Measurements from ENCODE around the gene GOLIM4. TPM values are rescaled to one million over a fixed set of nuclear protein-coding genes. Genes with fewer than 3 reads are reported as not detected.

The GOLIM4 gene
- total RNA-seq, 1 experiment from 2014 or later, result 17.4 TPM

DNA sequence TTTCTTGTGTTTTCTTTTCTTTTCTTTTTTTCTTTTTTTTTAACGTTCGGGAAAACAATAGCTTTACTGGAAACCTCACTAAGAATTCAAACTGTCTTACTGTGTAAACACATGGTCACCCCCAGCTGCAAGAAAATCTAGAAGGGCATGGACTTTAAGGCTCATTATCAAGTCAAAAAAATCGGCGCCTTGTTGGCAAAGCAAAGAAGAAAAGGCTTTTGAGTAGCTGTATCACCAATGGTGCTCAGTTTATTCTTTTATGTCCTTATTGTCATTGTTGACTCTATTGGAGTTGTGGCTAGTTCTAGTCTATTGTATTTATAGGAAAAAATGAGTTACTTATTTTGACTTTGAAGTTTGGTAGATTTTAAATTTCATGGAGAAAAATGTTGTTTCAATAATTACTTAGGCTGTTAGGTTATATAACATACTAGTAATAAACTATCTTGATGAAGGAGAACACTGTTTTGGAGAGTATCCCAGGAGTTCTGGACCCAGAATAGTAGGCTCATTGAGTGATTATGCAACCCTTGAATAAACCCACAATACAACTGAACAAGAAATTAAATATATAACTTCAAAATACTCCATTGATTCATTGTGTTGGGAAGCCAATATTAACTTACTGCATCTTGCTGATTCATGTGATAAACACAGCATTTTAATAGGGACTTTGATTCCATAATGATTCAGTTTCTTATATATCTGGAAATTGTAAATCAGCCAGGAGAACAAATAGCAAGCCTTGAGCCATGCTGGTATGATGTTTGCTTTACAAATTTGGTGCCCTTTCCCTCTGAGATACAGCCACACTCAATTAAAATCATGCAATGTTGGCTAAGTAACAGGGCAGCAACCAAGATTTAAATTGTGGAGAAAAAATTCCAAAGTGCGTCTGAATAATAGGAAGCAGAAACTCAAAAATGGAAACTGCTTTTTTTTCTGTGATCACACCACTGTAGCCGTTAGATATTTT is 27.8 kb upstream of the GOLIM4 start:
- Histone ChIP-seq H3K4me3 (ENCODE audit: low read depth, low read length) (no peak overlapping the region), H3K27me3 (replicated peaks; ENCODE audit: control insufficient read depth, insufficient read depth, low read length) (no peaks in the 10 kb centered on the region), H3K36me3 (ENCODE audit: control insufficient read depth, insufficient read depth, low read length) (no peaks in the 10 kb centered on the region), H3K4me1 (no peaks in the 10 kb centered on the region), H3K9me3 (0 out of 2 replicates have a peak, but pooled peaks cover 3% of the 10 kb centered on the region)
- Mint-ChIP-seq H3K9me3 (ENCODE audit: unreplicated experiment) (peaks cover 9% of the 10 kb centered on the region), H3K4me3 (ENCODE audit: unreplicated experiment) (no peak overlapping the region), H3K27ac (ENCODE audit: unreplicated experiment) (no peak overlapping the region), H3K27me3 (ENCODE audit: insufficient read depth, unreplicated experiment) (peaks cover 3% of the 10 kb centered on the region), H3K36me3 (ENCODE audit: insufficient read depth, unreplicated experiment) (no peaks in the 10 kb centered on the region), H3K4me1 (ENCODE audit: low read depth, unreplicated experiment) (no peaks in the 10 kb centered on the region)
- POLR2A ChIA-PET, result no interaction called here
- no peak for DNase-seq
- no TSS peak for BruUV-seq (replicated peaks)
- CTCF ChIA-PET, result no interaction called here
- intact Hi-C loops (cut with micrococcal nuclease; ENCODE audit: unreplicated experiment), result no loop called here
- no peak for TF ChIP-seq CTCF (IDR thresholded peaks at IDR 0.05; ENCODE audit: insufficient read depth in 1 of 2, low read depth in 1 of 2, low read length in 1 of 2, severe bottlenecking in 1 of 2, unreplicated experiment in 1 of 2)

- Mint-ChIP-seq H3K27ac (ENCODE audit: unreplicated experiment) (no peak overlapping the region), H3K36me3 (ENCODE audit: insufficient read depth, unreplicated experiment) (no peaks in the 10 kb centered on the region), H3K4me3 (ENCODE audit: unreplicated experiment) (no peak overlapping the region), H3K4me1 (ENCODE audit: low read depth, unreplicated experiment) (peaks cover 6% of the 10 kb centered on the region), H3K9me3 (ENCODE audit: unreplicated experiment) (peaks cover 4% of the 10 kb centered on the region), H3K27me3 (ENCODE audit: insufficient read depth, unreplicated experiment) (peaks cover 3% of the 10 kb centered on the region)
- TF ChIP-seq CTCF (IDR thresholded peaks at IDR 0.05; ENCODE audit: insufficient read depth in 1 of 2, low read depth in 1 of 2, low read length in 1 of 2, severe bottlenecking in 1 of 2, unreplicated experiment in 1 of 2), result no peak
- CTCF ChIA-PET, result no interaction called here
- Histone ChIP-seq H3K4me3 (ENCODE audit: low read depth, low read length) (no peak overlapping the region), H3K9me3 (no peaks in the 10 kb centered on the region), H3K4me1 (no peaks in the 10 kb centered on the region), H3K27me3 (replicated peaks; ENCODE audit: control insufficient read depth, insufficient read depth, low read length) (no peaks in the 10 kb centered on the region), H3K36me3 (ENCODE audit: control insufficient read depth, insufficient read depth, low read length) (no peaks in the 10 kb centered on the region)
- POLR2A ChIA-PET, result no interaction called here
- no TSS peak for BruUV-seq (replicated peaks)
- intact Hi-C loops (cut with micrococcal nuclease; ENCODE audit: unreplicated experiment), result no loop called here
- no peak for DNase-seq
These were observed 25.7 kb upstream of the GOLIM4 start for GRCh38 chr3:168121184-168122017.

DNA sequence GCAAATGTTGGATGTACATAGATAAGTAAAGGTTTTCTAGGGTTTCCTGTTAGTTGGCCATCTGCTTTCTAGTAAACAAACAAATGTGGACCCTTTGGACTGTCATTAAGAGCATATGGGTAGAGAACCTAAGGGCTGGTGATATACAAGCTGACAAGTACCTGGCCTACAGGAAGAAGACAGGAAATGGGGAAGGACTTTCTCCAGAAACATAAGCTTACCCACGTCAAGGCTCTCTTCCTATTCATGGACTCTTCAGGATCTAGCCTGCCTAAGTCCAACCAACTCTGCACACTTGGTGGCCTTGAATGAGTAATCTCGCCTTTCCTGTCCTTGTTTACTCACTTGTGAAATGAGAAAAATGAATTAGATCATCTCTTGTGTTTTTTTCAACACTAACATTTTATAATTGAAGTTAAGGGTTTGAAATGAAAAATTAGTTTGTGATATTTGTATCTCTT is 22.2 kb upstream of the GOLIM4 start:
- no peak overlapping the region for H3K4me3 Mint-ChIP-seq (ENCODE audit: unreplicated experiment)
- H3K27me3 Mint-ChIP-seq (ENCODE audit: insufficient read depth, unreplicated experiment), result no peaks in the 10 kb centered on the region
- H3K9me3 ChIP-seq, result no peaks in the 10 kb centered on the region
- H3K9me3 Mint-ChIP-seq (ENCODE audit: unreplicated experiment), result no peaks in the 10 kb centered on the region
- ChIA-PET POLR2A (no interaction called here), CTCF (no interaction called here)
- BruUV-seq (replicated peaks), result no TSS peak
- H3K27me3 ChIP-seq (replicated peaks; ENCODE audit: control insufficient read depth, insufficient read depth, low read length), result no peaks in the 10 kb centered on the region; the same call in 1 of the 2 replicates
- no peak overlapping the region for H3K27ac Mint-ChIP-seq (ENCODE audit: unreplicated experiment)
- no peaks in the 10 kb centered on the region for H3K36me3 Mint-ChIP-seq (ENCODE audit: insufficient read depth, unreplicated experiment)
- no peak for TF ChIP-seq CTCF (IDR thresholded peaks at IDR 0.05; ENCODE audit: insufficient read depth in 1 of 2, low read depth in 1 of 2, low read length in 1 of 2, severe bottlenecking in 1 of 2, unreplicated experiment in 1 of 2)
- H3K36me3 ChIP-seq (ENCODE audit: control insufficient read depth, insufficient read depth, low read length), result no peaks in the 10 kb centered on the region
- intact Hi-C loops (cut with micrococcal nuclease; ENCODE audit: unreplicated experiment), result no loop called here
- no peak for DNase-seq
- H3K4me3 ChIP-seq (ENCODE audit: low read depth, low read length), result no peak overlapping the region
- peaks cover 6% of the 10 kb centered on the region for H3K4me1 Mint-ChIP-seq (ENCODE audit: low read depth, unreplicated experiment)
- H3K4me1 ChIP-seq, result no peaks in the 10 kb centered on the region
